ENCODE results near the gene RAN.
"Not testable (repeated sequence)": the region's sequence is repeated elsewhere in the genome, so short reads cannot be mapped to it uniquely, and the experiment has no call there.

The RAN gene

DNA sequence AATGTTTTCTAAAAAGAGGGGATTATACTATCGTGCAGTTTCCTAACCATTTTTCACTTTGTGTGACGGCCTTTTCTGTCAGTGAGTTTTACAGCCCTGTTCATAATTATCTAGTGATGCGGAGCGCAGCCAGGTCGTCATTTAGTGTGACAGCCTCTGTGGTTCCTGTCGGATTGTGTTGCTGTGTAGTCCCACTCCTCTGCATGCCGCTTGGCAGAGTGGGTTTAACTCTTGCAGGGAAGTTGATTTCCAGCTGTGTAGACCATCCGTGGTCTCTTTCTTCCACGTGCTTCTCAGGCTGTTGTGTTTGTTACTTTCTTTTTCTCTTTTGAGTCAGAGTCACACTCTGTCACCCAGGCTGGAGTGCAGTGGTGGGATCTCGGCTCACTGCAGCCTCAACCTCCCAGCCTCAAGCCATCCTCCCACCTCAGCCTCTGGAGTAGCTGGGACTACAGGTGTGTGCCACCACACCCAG lies 8.6 kb downstream of the RAN start:
- Mint-ChIP-seq H3K4me1 (peaks cover 51% of the 10 kb centered on the region), H3K9me3 (no peaks in the 10 kb centered on the region), H3K27ac (peak overlapping the region; percentile 96), H3K4me3 (peak overlapping the region; percentile 91), H3K27me3 (no peaks in the 10 kb centered on the region), H3K36me3 (peaks cover 35% of the 10 kb centered on the region)
- ATAC-seq = peak; percentile 71

DNA sequence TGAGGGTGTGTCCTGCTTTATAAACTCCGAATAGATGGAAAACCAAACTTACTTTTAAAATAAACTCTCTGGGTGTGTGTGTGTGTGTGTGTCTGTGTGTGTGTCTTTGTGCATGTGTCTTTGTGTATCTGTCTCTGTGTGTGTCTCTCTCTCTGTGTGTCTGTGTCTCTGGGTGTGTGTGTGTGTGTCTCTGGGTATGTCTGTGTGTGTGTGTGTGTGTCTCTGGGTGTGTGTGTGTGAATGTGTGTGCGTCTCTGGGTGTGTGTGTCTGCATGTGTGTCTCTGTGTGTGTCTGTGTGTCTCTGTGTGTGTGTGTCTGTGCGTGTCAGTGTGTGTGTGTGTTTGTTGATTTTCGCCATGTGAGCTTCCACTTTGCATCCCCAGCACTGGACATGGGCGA lies 9.2 kb downstream of the RAN start:
- Mint-ChIP-seq H3K27me3 (no peaks in the 10 kb centered on the region), H3K9me3 (no peaks in the 10 kb centered on the region), H3K4me3 (peak overlapping the region; percentile 91), H3K27ac (peak overlapping the region; percentile 96), H3K36me3 (peaks cover 29% of the 10 kb centered on the region), H3K4me1 (peaks cover 48% of the 10 kb centered on the region)
- ATAC-seq = no peak

DNA sequence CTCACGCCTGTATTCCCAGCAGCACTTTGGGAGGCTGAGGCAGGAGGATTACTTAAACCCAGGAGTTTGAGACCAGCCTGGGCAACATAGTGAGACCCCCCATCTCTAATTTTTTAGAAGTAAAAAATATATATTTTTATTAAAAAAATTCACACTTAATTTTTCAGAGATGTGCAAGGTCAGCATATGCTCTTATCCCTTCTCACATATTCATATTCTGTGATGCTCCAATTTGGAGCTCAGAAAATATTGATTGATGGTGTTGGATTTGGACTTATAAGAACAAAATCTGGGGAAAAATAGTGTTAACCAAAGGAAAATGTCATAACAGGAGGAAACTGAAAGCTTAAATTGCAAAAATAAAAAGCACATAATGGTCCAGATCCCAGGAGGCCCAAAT lies 9.7 kb downstream of the RAN start:
- H3K27ac Mint-ChIP-seq = peak overlapping the region; percentile 96
- no peak for ATAC-seq
- H3K4me1 Mint-ChIP-seq = peaks cover 47% of the 10 kb centered on the region
- H3K27me3 Mint-ChIP-seq = no peaks in the 10 kb centered on the region
- no peaks in the 10 kb centered on the region for H3K9me3 Mint-ChIP-seq
- H3K4me3 Mint-ChIP-seq = no peak overlapping the region
- peaks cover 24% of the 10 kb centered on the region for H3K36me3 Mint-ChIP-seq

GRCh38 chr12:130887190-130887589 lies 15.3 kb downstream of the RAN start:
- H3K4me1 Mint-ChIP-seq, H3K27ac Mint-ChIP-seq, H3K9me3 Mint-ChIP-seq, H3K4me3 Mint-ChIP-seq, H3K27me3 Mint-ChIP-seq, ATAC-seq: not testable (repeated sequence)
- peaks cover 12% of the 10 kb centered on the region for H3K36me3 Mint-ChIP-seq

- Mint-ChIP-seq H3K4me3 (no peak overlapping the region), H3K27ac (no peak overlapping the region), H3K36me3 (no peaks in the 10 kb centered on the region), H3K27me3 (peaks cover 12% of the 10 kb centered on the region), H3K9me3 (peaks cover 3% of the 10 kb centered on the region), H3K4me1 (no peaks in the 10 kb centered on the region)
- ATAC-seq = no peak
Observed at GRCh38 chr12:130904064-130904463, 32.2 kb downstream of the RAN start.

GRCh38 chr12:130904936-130905455 lies 33.1 kb downstream of the RAN start:
- H3K27me3 Mint-ChIP-seq = peaks cover 21% of the 10 kb centered on the region
- H3K36me3 Mint-ChIP-seq, H3K9me3 Mint-ChIP-seq, H3K4me3 Mint-ChIP-seq, H3K27ac Mint-ChIP-seq, ATAC-seq, H3K4me1 Mint-ChIP-seq: not testable (repeated sequence)

DNA sequence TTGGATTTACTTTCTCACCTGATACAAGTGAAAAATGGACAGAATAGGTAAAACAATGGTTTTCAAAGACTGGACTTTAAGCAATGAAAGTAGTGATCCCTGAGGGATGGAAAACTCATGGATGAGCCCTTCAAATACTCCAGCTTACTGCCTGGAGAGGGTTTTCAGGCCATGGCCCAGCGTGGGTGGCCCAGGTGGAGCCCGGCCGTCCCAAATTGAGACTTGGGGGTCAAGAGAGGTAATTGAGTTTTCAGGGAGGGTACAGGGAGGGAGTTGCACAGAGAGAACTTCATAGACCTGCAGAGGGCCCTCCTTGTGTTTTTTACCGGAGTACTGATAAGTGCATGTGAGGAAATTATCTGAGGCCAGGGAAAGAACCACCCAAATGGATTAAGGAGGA lies 37.2 kb downstream of the RAN start:
- Mint-ChIP-seq H3K27ac (no peak overlapping the region), H3K27me3 (peaks cover 43% of the 10 kb centered on the region), H3K36me3 (peaks cover 13% of the 10 kb centered on the region), H3K9me3 (peaks cover 20% of the 10 kb centered on the region), H3K4me3 (no peak overlapping the region), H3K4me1 (no peaks in the 10 kb centered on the region)
- ATAC-seq = no peak

DNA sequence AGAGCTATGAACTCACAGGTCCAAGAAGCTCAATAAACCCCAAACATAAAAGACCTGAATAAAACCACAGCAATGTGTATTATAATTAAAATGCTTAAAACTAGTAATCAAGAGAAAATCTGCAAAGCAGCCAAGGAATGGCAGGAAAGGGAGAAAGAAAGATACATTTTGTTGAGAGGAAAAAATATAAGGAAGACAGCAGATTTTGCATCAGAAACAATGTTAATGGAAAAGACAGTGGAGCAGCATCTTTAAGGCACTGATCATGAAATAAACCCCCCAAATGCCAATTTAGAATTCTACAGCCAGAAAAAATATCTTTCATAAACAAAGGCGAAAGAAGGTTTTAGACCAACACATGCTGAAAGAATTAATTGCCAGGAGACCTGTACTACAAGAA lies 39.3 kb downstream of the RAN start:
- H3K27ac Mint-ChIP-seq = no peak overlapping the region
- H3K4me3 Mint-ChIP-seq = no peak overlapping the region
- peaks cover 61% of the 10 kb centered on the region for H3K27me3 Mint-ChIP-seq
- peaks cover 13% of the 10 kb centered on the region for H3K36me3 Mint-ChIP-seq
- no peak for ATAC-seq
- peaks cover 20% of the 10 kb centered on the region for H3K9me3 Mint-ChIP-seq
- peaks cover 3% of the 10 kb centered on the region for H3K4me1 Mint-ChIP-seq

DNA sequence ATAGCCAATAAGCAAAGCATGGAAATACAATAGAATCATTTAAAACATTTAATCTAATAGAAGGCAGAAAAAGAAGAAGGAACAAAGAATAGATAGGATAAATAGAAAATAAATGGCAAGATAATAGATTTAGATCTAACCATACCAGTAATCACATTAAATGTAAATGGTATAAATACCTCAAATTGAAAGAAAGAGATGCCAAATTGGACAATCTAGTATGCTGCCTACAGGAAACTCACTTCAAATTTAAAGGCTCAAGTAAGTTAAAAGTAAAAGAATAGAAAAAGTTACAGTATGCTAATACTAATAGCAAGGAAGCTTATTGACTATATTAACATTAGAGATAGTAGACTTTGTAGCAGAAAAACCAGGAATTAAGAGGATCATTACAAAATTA lies 40.1 kb downstream of the RAN start:
- peaks cover 68% of the 10 kb centered on the region for H3K27me3 Mint-ChIP-seq
- no peak for ATAC-seq
- no peak overlapping the region for H3K27ac Mint-ChIP-seq
- H3K4me1 Mint-ChIP-seq = peaks cover 7% of the 10 kb centered on the region
- no peak overlapping the region for H3K4me3 Mint-ChIP-seq
- peaks cover 20% of the 10 kb centered on the region for H3K9me3 Mint-ChIP-seq
- H3K36me3 Mint-ChIP-seq = peaks cover 13% of the 10 kb centered on the region

- ATAC-seq = peak; percentile 47
- H3K27ac Mint-ChIP-seq = no peak overlapping the region
- H3K36me3 Mint-ChIP-seq = peaks cover 7% of the 10 kb centered on the region
- peaks cover 11% of the 10 kb centered on the region for H3K9me3 Mint-ChIP-seq
- H3K27me3 Mint-ChIP-seq = peaks cover 81% of the 10 kb centered on the region
- H3K4me1 Mint-ChIP-seq = peaks cover 7% of the 10 kb centered on the region
- no peak overlapping the region for H3K4me3 Mint-ChIP-seq
Observed at GRCh38 chr12:130916241-130916911, 44.5 kb downstream of the RAN start.

DNA sequence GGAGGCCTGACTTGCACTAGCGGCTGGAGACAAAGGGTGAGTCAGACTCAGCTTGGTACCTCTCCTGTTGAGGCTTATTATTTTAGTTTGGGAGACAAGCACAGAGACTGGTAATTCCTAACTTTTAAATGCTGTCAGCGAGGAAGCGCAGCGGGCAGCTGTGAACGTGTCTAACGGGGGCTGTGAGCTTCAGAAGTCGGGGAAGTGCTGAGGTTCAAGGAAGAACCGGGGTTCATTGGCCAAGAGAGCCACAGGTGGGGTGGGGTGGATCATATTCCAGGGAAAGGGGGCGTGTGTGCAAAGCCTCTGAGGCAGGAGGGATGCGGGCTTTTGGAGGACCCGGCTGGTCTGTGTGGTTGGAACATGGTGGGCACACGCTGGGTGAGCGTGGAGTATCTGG lies 45.7 kb downstream of the RAN start:
- ATAC-seq = no peak
- no peak overlapping the region for H3K27ac Mint-ChIP-seq
- no peak overlapping the region for H3K4me3 Mint-ChIP-seq
- peaks cover 7% of the 10 kb centered on the region for H3K4me1 Mint-ChIP-seq
- peaks cover 85% of the 10 kb centered on the region for H3K27me3 Mint-ChIP-seq
- no peaks in the 10 kb centered on the region for H3K9me3 Mint-ChIP-seq
- H3K36me3 Mint-ChIP-seq = no peaks in the 10 kb centered on the region

GRCh38 chr12:130919086-130919485 lies 47.2 kb downstream of the RAN start:
- no peak overlapping the region for H3K4me3 Mint-ChIP-seq
- peaks cover 81% of the 10 kb centered on the region for H3K27me3 Mint-ChIP-seq
- H3K27ac Mint-ChIP-seq = no peak overlapping the region
- H3K9me3 Mint-ChIP-seq = no peaks in the 10 kb centered on the region
- peaks cover 7% of the 10 kb centered on the region for H3K4me1 Mint-ChIP-seq
- no peaks in the 10 kb centered on the region for H3K36me3 Mint-ChIP-seq
- no peak for ATAC-seq

DNA sequence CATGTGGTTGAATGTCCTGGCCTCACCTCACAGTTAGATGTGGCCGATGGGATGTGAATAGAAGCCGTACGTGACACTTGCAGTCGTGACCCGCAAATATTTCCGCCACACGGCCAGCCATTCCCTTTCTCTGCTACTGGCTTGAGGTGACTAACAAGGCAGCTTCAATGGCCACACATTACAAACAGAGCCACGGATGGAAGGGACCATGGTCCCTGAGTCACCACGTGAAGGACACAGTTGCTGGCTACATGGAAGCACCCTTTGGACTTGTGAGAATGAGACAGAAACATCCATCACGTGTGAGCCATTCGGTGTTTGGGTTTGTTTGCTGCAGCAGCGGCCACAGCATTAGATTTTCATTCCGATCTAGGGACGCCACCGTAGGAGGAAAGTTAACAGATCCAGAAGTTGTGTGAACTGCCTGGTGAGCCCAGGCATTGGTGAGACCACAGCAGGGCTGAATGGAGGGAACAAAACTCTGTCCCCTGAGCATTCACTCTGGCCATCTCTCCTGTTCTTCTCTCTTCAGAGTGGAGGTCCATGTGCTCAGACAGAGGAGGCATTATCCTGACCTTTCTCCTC lies 48.3 kb downstream of the RAN start:
- no peaks in the 10 kb centered on the region for H3K9me3 Mint-ChIP-seq
- ATAC-seq = no peak
- peaks cover 73% of the 10 kb centered on the region for H3K27me3 Mint-ChIP-seq
- H3K36me3 Mint-ChIP-seq = no peaks in the 10 kb centered on the region
- H3K4me1 Mint-ChIP-seq = peaks cover 7% of the 10 kb centered on the region
- H3K4me3 Mint-ChIP-seq = no peak overlapping the region
- no peak overlapping the region for H3K27ac Mint-ChIP-seq

- Mint-ChIP-seq H3K27me3 (peaks cover 72% of the 10 kb centered on the region), H3K27ac (no peak overlapping the region), H3K9me3 (no peaks in the 10 kb centered on the region)
Observed at GRCh38 chr12:130920723-130921381, 49.0 kb downstream of the RAN start.

GRCh38 chr12:130922511-130922953 lies 50.7 kb downstream of the RAN start:
- Mint-ChIP-seq H3K9me3 (no peaks in the 10 kb centered on the region), H3K36me3 (no peaks in the 10 kb centered on the region), H3K27ac (no peak overlapping the region), H3K27me3 (peaks cover 60% of the 10 kb centered on the region), H3K4me1 (no peaks in the 10 kb centered on the region), H3K4me3 (no peak overlapping the region)
- no peak for ATAC-seq

More at GRCh38 chr12:130920723-130921381, 49.0 kb downstream of the RAN start:
- Mint-ChIP-seq H3K4me3 (no peak overlapping the region), H3K4me1 (peaks cover 7% of the 10 kb centered on the region), H3K36me3 (no peaks in the 10 kb centered on the region)
- ATAC-seq = no peak
